Prostate gland (tissue), 2 donors: ENCODE data around the gene NLN. TPM values are rescaled to one million over a fixed set of nuclear protein-coding genes. Genes with fewer than 3 reads are reported as not detected.

ENCODE experiments used
- DNase-seq: peaks from one replicate; pipeline ENCODE4 v3.0.0-alpha.2; 2019; ENCODE audit warnings: low spot score
- H3K27ac ChIP-seq, 2 donors: fragments of 200-600 bp; sonication (generic); 2 replicates each; pipeline ENCODE4 v1.5.1; 2017 to 2019
- H3K27me3 ChIP-seq: fragments of 200-600 bp; sonication (generic); replicated peaks from 2 replicates; pipeline ENCODE4 v1.5.1; 2019; ENCODE audit not compliant: insufficient read depth
- H3K36me3 ChIP-seq, 2 donors: fragments of 200-600 bp; sonication (generic); 1 replicate in 1 of 2; 2 replicates in 1 of 2; pipeline versions ENCODE4 v1.5.1 to v1.8.1; 2017 to 2019
- H3K4me1 ChIP-seq: fragments of 200-600 bp; sonication (generic); replicated peaks from 2 replicates; pipeline ENCODE4 v1.5.1; 2019
- H3K4me3 ChIP-seq, 2 donors: fragments of 200-600 bp; sonication (generic); 2 replicates each; pipeline ENCODE4 v1.5.1; 2017 to 2019
- H3K9me3 ChIP-seq: fragments of 200-600 bp; sonication (generic); 2 replicates; pipeline ENCODE4 v1.5.1; 2017
- CTCF ChIP-seq, 4 experiments: fragments of 200-600 bp in 2 of 4; fragments of 450-650 bp in 2 of 4; sonication (generic) in 2 of 4; IDR thresholded peaks; 1 replicate in 3 of 4; 2 replicates in 1 of 4; pipeline ENCODE4 v1.5.1; 2016 to 2019; ENCODE audit warnings: antibody characterized with exemption in 4 of 4, mild to moderate bottlenecking in 2 of 4, moderate library complexity in 2 of 4
- POLR2A ChIP-seq: fragments of 450-650 bp; IDR thresholded peaks from one replicate; pipeline ENCODE4 v1.6.1; 2016; ENCODE audit warnings: antibody characterized with exemption, mild to moderate bottlenecking
- POLR2AphosphoS5 ChIP-seq: sonication (generic); formaldehyde crosslinking; IDR thresholded peaks from one replicate; pipeline ENCODE4 v1.6.1; 2017; ENCODE audit warnings: antibody characterized with exemption
- WGBS: methylation state at CpG from one replicate; pipeline ENCODE4 v1.1.5; 2018; 5-methylcytosine and 5-hydroxymethylcytosine counted together
- intact Hi-C: fragments of 100-400 bp; cut with DNase I; formaldehyde crosslinking; loops from one replicate; pipeline ENCODE4 v1.14.2; 2022
- total RNA-seq, 2 donors: library from RNA; depleted of rRNA; stranded (reverse); fragments of >200 nt; gene quantifications; one replicate each; pipeline ENCODE4 v1.1.0, GENCODE V29; 2016

NLN gene
- total RNA-seq, 2 donors from 2014 or later: 10.0 to 10.8 TPM

- no peaks in the 10 kb centered on the region for H3K36me3 ChIP-seq
- intact Hi-C loops: no loop called here
- H3K4me3 ChIP-seq: no peak overlapping the region
- H3K27ac ChIP-seq: no peak overlapping the region
- no peaks in the 10 kb centered on the region for H3K4me1 ChIP-seq
- 87% methylated on average over 1 of the region's 1 CpG for WGBS
- TF ChIP-seq POLR2A (no peak), POLR2AphosphoS5 (no peak), CTCF (IDR thresholded peaks at IDR 0.05) (no peak)
- H3K27me3 ChIP-seq: no peaks in the 10 kb centered on the region
- H3K9me3 ChIP-seq: no peaks in the 10 kb centered on the region
- DNase-seq: no peak
Observed at GRCh38 chr5:65799857-65800256, 77.9 kb downstream of the NLN start.

- H3K4me3 ChIP-seq: no peak overlapping the region
- no peak for DNase-seq
- no peaks in the 10 kb centered on the region for H3K9me3 ChIP-seq
- TF ChIP-seq CTCF (IDR thresholded peaks at IDR 0.05): no peak
- TF ChIP-seq POLR2AphosphoS5: no peak
- TF ChIP-seq POLR2A: no peak
- H3K27me3 ChIP-seq: no peaks in the 10 kb centered on the region
- H3K36me3 ChIP-seq: no peaks in the 10 kb centered on the region
- intact Hi-C loops: no loop called here
- H3K4me1 ChIP-seq: no peaks in the 10 kb centered on the region
- H3K27ac ChIP-seq: no peak overlapping the region
- WGBS: 82% methylated on average over 3 of the region's 3 CpGs
Observed at GRCh38 chr5:65800775-65801174, 78.8 kb downstream of the NLN start.

GRCh38 chr5:65801352-65801783 lies 79.4 kb downstream of the NLN start:
- Histone ChIP-seq H3K36me3 (no peaks in the 10 kb centered on the region), H3K4me1 (no peaks in the 10 kb centered on the region), H3K27me3 (no peaks in the 10 kb centered on the region), H3K27ac (no peak overlapping the region), H3K4me3 (no peak overlapping the region), H3K9me3 (no peaks in the 10 kb centered on the region)
- DNase-seq: no peak
- 65% methylated on average over 3 of the region's 3 CpGs for WGBS
- intact Hi-C loops: no loop called here
- TF ChIP-seq CTCF (IDR thresholded peaks at IDR 0.05): no peak
- no peak for TF ChIP-seq POLR2A
- no peak for TF ChIP-seq POLR2AphosphoS5

GRCh38 chr5:65802080-65802479 lies 80.1 kb downstream of the NLN start:
- no peaks in the 10 kb centered on the region for H3K9me3 ChIP-seq
- H3K27ac ChIP-seq: no peak overlapping the region
- H3K4me1 ChIP-seq: no peaks in the 10 kb centered on the region
- H3K36me3 ChIP-seq: no peaks in the 10 kb centered on the region
- H3K27me3 ChIP-seq: no peaks in the 10 kb centered on the region
- no peak overlapping the region for H3K4me3 ChIP-seq
- TF ChIP-seq POLR2A (no peak), CTCF (IDR thresholded peaks at IDR 0.05) (no peak), POLR2AphosphoS5 (no peak)
- DNase-seq: no peak
- WGBS: 92% methylated on average over 4 of the region's 7 CpGs
- intact Hi-C loops: no loop called here

GRCh38 chr5:65802820-65803219 lies 80.8 kb downstream of the NLN start:
- no peak for DNase-seq
- WGBS: 94% methylated on average over 4 of the region's 4 CpGs
- Histone ChIP-seq H3K27me3 (no peaks in the 10 kb centered on the region), H3K4me1 (no peaks in the 10 kb centered on the region), H3K9me3 (no peaks in the 10 kb centered on the region), H3K36me3 (no peaks in the 10 kb centered on the region), H3K4me3 (no peak overlapping the region), H3K27ac (no peak overlapping the region)
- no peak for TF ChIP-seq POLR2AphosphoS5
- no peak for TF ChIP-seq POLR2A
- TF ChIP-seq CTCF (IDR thresholded peaks at IDR 0.05): no peak
- intact Hi-C loops: no loop called here
